NCI-H1048 (cell line): ENCODE data around the gene IRX5.

Experiments
- DNase-seq: peaks from one replicate; lab custom pipeline; 2025; lab: John Stamatoyannopoulos, UW

IRX5 gene

GRCh38 chr16:54930005-54930868 lies at the start of gene IRX5:
Gene IRX5 (plus strand): TSS chr16:54930865. CDS start chr16:54931199, 334 bp downstream.
- DNase-seq = peak; percentile 51

GRCh38 chr16:54882556-54882955 lies 48.1 kb upstream of the IRX5 start:
- DNase-seq = no peak

GRCh38 chr16:54883358-54883757 lies 47.3 kb upstream of the IRX5 start:
- no peak for DNase-seq

GRCh38 chr16:54886078-54886477 lies 44.6 kb upstream of the IRX5 start:
- DNase-seq = no peak

- no peak for DNase-seq
These were observed 40.3 kb upstream of the IRX5 start for GRCh38 chr16:54890381-54890780.

- DNase-seq = no peak
These were observed 39.3 kb upstream of the IRX5 start for GRCh38 chr16:54891346-54891745.

GRCh38 chr16:54892981-54893380 lies 37.7 kb upstream of the IRX5 start:
- DNase-seq = no peak

GRCh38 chr16:54897930-54898329 lies 32.7 kb upstream of the IRX5 start:
- DNase-seq = no peak

- no peak for DNase-seq
These were observed 29.1 kb upstream of the IRX5 start for GRCh38 chr16:54901606-54902005.

GRCh38 chr16:54903047-54903446 lies 27.6 kb upstream of the IRX5 start:
- no peak for DNase-seq

GRCh38 chr16:54911079-54911478 lies 19.6 kb upstream of the IRX5 start:
- DNase-seq = no peak

GRCh38 chr16:54912720-54913119 lies 17.9 kb upstream of the IRX5 start:
- no peak for DNase-seq

GRCh38 chr16:54921206-54921824 lies 9.3 kb upstream of the IRX5 start:
- DNase-seq = no peak

GRCh38 chr16:54923055-54923473 lies 7.6 kb upstream of the IRX5 start:
- DNase-seq = no peak

GRCh38 chr16:54923988-54924387 lies 6.7 kb upstream of the IRX5 start:
- DNase-seq = no peak

- no peak for DNase-seq
These were observed 4.4 kb upstream of the IRX5 start for GRCh38 chr16:54926166-54926838.

- no peak for DNase-seq
These were observed 3.3 kb upstream of the IRX5 start for GRCh38 chr16:54927125-54928015.

GRCh38 chr16:54928016-54928356 lies 2.7 kb upstream of the IRX5 start:
- DNase-seq = no peak

GRCh38 chr16:54928411-54929089 lies 2.1 kb upstream of the IRX5 start:
- no peak for DNase-seq

GRCh38 chr16:54929090-54930004 lies 1.3 kb upstream of the IRX5 start:
- peak; percentile 74 for DNase-seq

GRCh38 chr16:54930869-54931119 lies 129 bp downstream of the IRX5 start:
- DNase-seq = no peak
